ENCODE measurements around the gene DOK7. TPM values are rescaled to one million over a fixed set of nuclear protein-coding genes. Genes with fewer than 3 reads are reported as not detected.
"Not testable (repeated sequence)": the region's sequence is repeated elsewhere in the genome, so short reads cannot be mapped to it uniquely, and the experiment has no call there.

The DOK7 gene
- total RNA-seq, 3 donors from 2014 or later (not counting 1 experiment from before 2014, with no cell fraction given), result 1.3 to 2.9 (median 1.6) TPM

DNA sequence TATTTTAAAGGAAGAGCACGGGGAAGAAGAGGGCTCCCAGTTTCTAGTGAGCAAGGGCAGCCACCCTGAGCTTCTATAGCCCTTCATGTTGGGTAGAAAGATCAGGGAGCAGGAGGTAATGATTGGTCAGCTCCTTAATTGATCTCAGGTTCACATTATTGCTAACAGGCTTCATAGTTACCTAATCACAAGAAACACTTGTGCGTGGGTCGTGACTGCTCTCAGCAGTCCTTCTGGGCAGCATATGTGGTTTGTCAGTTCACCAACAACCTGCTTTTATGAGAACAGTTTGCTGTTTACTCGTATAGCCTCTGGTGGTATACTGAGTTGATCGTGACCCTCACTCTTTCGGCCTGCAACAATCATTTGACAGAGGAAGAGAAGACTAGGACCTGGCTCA lies 4.7 kb upstream of the DOK7 start:
- ATAC-seq (no peak), DNase-seq (no peak)
- Histone ChIP-seq H3K9me3 (ENCODE audit: control insufficient read depth, insufficient read depth, low read length) (no peaks in the 10 kb centered on the region), H3K36me3 (ENCODE audit: control insufficient read depth, insufficient read depth, low read length) (no peaks in the 10 kb centered on the region), H3K27me3 (ENCODE audit: control insufficient read depth, insufficient read depth, low read length) (peaks cover 10% of the 10 kb centered on the region), H3K4me1 (ENCODE audit: control insufficient read depth, insufficient read depth, low read length) (no peaks in the 10 kb centered on the region), H3K4me3 (ENCODE audit: low read length) (no peak overlapping the region), H3K27ac (ENCODE audit: low read length) (no peak overlapping the region)
- TF ChIP-seq, protein P1, sequence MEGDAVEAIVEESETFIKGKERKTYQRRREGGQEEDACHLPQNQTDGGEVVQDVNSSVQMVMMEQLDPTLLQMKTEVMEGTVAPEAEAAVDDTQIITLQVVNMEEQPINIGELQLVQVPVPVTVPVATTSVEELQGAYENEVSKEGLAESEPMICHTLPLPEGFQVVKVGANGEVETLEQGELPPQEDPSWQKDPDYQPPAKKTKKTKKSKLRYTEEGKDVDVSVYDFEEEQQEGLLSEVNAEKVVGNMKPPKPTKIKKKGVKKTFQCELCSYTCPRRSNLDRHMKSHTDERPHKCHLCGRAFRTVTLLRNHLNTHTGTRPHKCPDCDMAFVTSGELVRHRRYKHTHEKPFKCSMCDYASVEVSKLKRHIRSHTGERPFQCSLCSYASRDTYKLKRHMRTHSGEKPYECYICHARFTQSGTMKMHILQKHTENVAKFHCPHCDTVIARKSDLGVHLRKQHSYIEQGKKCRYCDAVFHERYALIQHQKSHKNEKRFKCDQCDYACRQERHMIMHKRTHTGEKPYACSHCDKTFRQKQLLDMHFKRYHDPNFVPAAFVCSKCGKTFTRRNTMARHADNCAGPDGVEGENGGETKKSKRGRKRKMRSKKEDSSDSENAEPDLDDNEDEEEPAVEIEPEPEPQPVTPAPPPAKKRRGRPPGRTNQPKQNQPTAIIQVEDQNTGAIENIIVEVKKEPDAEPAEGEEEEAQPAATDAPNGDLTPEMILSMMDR (IDR thresholded peaks at IDR 0.05), result no peak
- Mint-ChIP-seq H3K27me3 (ENCODE audit: low read depth in 2 of 2) (peaks cover 19% of the 10 kb centered on the region in 2 donors), H3K9me3 (no peaks in the 10 kb centered on the region), H3K27ac (no peak overlapping the region), H3K4me3 (no peak overlapping the region), H3K36me3 (peaks cover 9% of the 10 kb centered on the region), H3K4me1 (no peaks in the 10 kb centered on the region)
- WGBS (ENCODE audit: insufficient coverage), result 84% methylated on average over 6 of the region's 6 CpGs
- intact Hi-C loops (cut with micrococcal nuclease), result no loop called here

DNA sequence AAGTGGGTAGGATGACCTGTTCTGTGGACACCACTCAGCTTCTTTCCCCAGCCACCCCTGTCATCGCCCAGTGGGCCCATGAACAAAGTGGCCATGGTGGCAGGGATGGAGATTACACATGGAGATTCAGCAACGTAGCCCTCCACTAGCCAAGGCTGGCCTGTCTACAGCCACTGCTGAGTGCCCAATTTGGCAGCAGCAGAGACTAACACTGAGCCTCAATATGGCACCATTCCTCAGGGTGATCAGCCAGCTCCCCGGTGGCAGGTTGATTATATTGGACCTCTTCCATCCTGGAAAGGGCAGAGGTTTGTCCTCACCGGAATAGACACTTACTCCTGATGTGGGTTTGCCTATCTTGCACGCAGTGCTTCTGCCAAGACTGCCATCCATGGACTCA lies 4.0 kb upstream of the DOK7 start:
- H3K9me3 ChIP-seq (ENCODE audit: control insufficient read depth, insufficient read depth, low read length); DNase-seq; H3K36me3 ChIP-seq (ENCODE audit: control insufficient read depth, insufficient read depth, low read length); H3K9me3 Mint-ChIP-seq; H3K4me1 ChIP-seq (ENCODE audit: control insufficient read depth, insufficient read depth, low read length); H3K4me3 ChIP-seq (ENCODE audit: low read length); H3K36me3 Mint-ChIP-seq; H3K27ac ChIP-seq (ENCODE audit: low read length); ATAC-seq; H3K27ac Mint-ChIP-seq; intact Hi-C loops (cut with micrococcal nuclease); H3K4me1 Mint-ChIP-seq; H3K4me3 Mint-ChIP-seq: not testable (repeated sequence)
- H3K27me3 ChIP-seq (ENCODE audit: control insufficient read depth, insufficient read depth, low read length), result peaks cover 16% of the 10 kb centered on the region
- whole genome bisulfite sequencing (ENCODE audit: insufficient coverage), result 90% methylated on average over 5 of the region's 5 CpGs
- H3K27me3 Mint-ChIP-seq (ENCODE audit: low read depth in 2 of 2), result peaks cover 19% of the 10 kb centered on the region in 2 donors

DNA sequence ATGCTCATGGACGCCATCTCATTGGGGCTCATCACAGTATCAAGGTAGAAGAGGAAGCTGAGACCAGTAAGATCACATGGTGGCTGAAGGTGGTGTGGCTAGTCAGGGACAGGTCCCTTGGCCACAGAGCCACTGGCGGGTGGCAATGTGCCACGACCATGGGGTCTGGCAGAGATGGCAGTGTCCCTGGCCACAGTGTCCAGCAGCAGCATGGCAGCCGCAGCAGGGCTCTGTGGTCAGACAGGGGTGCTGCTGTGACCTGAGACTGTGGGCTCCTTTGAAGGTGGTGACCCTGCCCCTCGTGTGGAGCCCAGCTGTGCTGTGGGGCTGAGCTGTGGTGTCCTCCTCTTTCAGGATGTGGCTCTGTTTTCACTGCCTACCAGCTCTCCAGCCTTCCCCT lies 2.2 kb upstream of the DOK7 start:
- no peak overlapping the region for H3K27ac Mint-ChIP-seq
- H3K4me3 Mint-ChIP-seq, result no peak overlapping the region
- no peaks in the 10 kb centered on the region for H3K9me3 Mint-ChIP-seq
- no peak for ATAC-seq
- WGBS (ENCODE audit: insufficient coverage), result 70% methylated on average over 5 of the region's 5 CpGs
- Histone ChIP-seq H3K4me1 (ENCODE audit: control insufficient read depth, insufficient read depth, low read length) (peaks cover 5% of the 10 kb centered on the region), H3K27ac (ENCODE audit: low read length) (no peak overlapping the region), H3K9me3 (ENCODE audit: control insufficient read depth, insufficient read depth, low read length) (no peaks in the 10 kb centered on the region), H3K36me3 (ENCODE audit: control insufficient read depth, insufficient read depth, low read length) (no peaks in the 10 kb centered on the region), H3K27me3 (ENCODE audit: control insufficient read depth, insufficient read depth, low read length) (peaks cover 17% of the 10 kb centered on the region), H3K4me3 (ENCODE audit: low read length) (no peak overlapping the region)
- H3K4me1 Mint-ChIP-seq, result no peaks in the 10 kb centered on the region
- no peak for DNase-seq
- H3K36me3 Mint-ChIP-seq, result no peaks in the 10 kb centered on the region
- TF ChIP-seq, protein P1 (IDR thresholded peaks at IDR 0.05), result no peak
- intact Hi-C loops (cut with micrococcal nuclease), result no loop called here
- H3K27me3 Mint-ChIP-seq (ENCODE audit: low read depth in 2 of 2), result peaks cover 19 to 27% of the 10 kb centered on the region in 2 donors

DNA sequence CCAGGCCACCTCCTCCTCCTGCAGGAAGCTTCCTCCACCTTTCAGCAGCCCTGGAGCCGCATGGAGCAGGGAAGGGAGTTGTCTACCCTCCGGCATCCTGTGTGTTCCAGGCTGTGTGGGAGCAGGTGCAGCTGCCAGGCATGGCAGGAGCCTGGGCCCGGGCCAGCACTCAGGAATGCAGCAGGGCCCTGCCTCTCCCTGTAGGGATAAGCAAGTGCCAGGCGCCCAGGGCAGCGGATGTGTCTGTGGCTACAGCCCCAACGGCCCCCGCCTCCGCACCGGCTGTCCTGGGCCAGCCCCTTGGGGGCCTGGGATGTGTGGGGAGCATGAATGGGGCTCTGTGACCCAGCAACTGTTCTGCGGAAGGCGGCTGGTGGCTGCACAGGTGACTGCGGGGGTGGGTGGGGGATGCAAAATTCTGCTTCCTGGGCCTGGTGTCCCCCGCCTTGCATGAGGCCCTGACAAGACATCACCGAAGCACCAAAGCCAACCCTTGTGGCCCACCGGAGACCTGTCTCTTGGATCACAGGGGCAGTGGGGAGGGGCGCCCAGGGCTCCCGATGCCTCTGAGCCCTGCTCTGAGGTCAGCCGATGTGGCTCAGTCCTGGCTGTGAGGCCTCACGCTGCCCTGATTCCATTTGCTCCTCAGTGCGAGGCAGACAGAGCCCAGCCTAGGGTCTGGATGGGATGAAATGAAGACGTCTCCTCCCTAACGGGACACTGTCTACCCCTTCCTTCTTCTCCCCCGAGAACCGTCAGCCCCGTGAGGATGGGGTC lies 1.4 kb upstream of the DOK7 start:
- no peaks in the 10 kb centered on the region for H3K9me3 Mint-ChIP-seq

More for the DNA sequence above, 1.4 kb upstream of the DOK7 start:
- Mint-ChIP-seq H3K36me3 (no peaks in the 10 kb centered on the region), H3K27ac (no peak overlapping the region), H3K4me3 (no peak overlapping the region), H3K4me1 (no peaks in the 10 kb centered on the region), H3K27me3 (ENCODE audit: low read depth in 2 of 2) (peaks cover 19 to 27% of the 10 kb centered on the region in 2 donors)
- 86% methylated on average over 21 of the region's 25 CpGs for WGBS (ENCODE audit: insufficient coverage)
- Histone ChIP-seq H3K4me1 (ENCODE audit: control insufficient read depth, insufficient read depth, low read length) (peaks cover 5% of the 10 kb centered on the region), H3K4me3 (ENCODE audit: low read length) (no peak overlapping the region), H3K36me3 (ENCODE audit: control insufficient read depth, insufficient read depth, low read length) (no peaks in the 10 kb centered on the region), H3K27me3 (ENCODE audit: control insufficient read depth, insufficient read depth, low read length) (peaks cover 17% of the 10 kb centered on the region), H3K27ac (ENCODE audit: low read length) (no peak overlapping the region), H3K9me3 (ENCODE audit: control insufficient read depth, insufficient read depth, low read length) (no peaks in the 10 kb centered on the region)
- intact Hi-C loops (cut with micrococcal nuclease), result no loop called here
- TF ChIP-seq, protein P1 (IDR thresholded peaks at IDR 0.05), result no peak
- DNase-seq, result no peak
- ATAC-seq, result no peak

Data from natural killer cell (primary cell).